Measurements from ENCODE around the gene IFT25. TPM values are rescaled to one million over a fixed set of nuclear protein-coding genes. Genes with fewer than 3 reads are reported as not detected.

IFT25 gene
- total RNA-seq, 1 donor from 2014 or later, result 29.4 TPM

DNA sequence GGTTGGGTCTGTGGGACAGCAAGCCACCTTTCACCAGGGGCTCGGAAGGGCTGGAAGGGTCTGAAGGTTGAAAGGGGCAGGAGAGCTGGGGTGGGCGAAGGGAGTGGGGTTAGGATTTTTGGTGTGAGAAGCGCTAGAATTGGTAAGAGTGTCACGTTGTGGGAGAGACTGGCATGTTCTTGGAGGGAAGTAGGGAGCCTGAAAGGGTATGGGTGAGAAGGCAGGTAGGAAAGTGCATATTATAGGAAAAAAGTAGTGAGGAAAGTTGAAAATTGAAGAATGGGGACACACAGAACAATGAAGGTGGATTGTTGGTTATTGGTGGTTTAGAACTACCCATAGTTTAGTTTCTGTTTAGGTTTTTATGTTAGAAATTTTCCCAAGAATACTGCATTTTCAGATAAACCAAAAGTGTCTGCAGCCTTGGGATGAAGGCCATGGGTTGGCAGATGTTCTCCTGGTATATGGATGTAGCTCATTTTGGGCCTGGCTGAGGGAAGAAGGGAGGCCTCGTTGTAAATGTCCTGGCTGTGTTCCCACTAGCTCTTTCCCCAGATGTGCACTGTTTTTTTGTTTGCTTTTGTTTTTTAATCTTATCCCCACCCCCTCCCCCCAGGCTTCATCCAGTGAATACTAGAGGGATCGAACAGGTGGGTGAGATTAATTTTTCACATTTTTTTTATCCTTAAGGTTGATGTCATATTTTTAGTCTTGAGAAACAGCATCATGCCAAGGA lies 1.8 kb upstream of the IFT25 start:
- Histone ChIP-seq H3K27ac (ENCODE audit: low read depth, low read length) (no peak overlapping the region), H3K9me3 (ENCODE audit: insufficient read depth, low read depth, low read length) (no peaks in the 10 kb centered on the region), H3K4me2 (ENCODE audit: low read length) (peak overlapping the region; percentile 100), H3K36me3 (ENCODE audit: insufficient read depth, low read length) (peaks cover 6% of the 10 kb centered on the region), H3K9ac (ENCODE audit: low read length) (peak overlapping the region; percentile 90), H4K20me1 (ENCODE audit: insufficient read depth, low read length) (peaks cover 51% of the 10 kb centered on the region), H3K4me1 (ENCODE audit: insufficient read depth, low read length) (peaks cover 13% of the 10 kb centered on the region), H3K27me3 (ENCODE audit: insufficient read depth, low read length) (no peaks in the 10 kb centered on the region), H3K4me3 (ENCODE audit: insufficient read depth, low read depth, low read length) (peak overlapping the region; percentile 69), H2AFZ (ENCODE audit: low read depth, low read length) (no peak overlapping the region), H3K79me2 (ENCODE audit: insufficient read depth, low read length) (peaks cover 79% of the 10 kb centered on the region)
- peaks cover 26% of the 10 kb centered on the region for H3K4me1 Mint-ChIP-seq (ENCODE audit: low read depth, unreplicated experiment)
- peaks cover 2% of the 10 kb centered on the region for H3K36me3 Mint-ChIP-seq (ENCODE audit: low read depth, unreplicated experiment)
- TF ChIP-seq, protein P1, sequence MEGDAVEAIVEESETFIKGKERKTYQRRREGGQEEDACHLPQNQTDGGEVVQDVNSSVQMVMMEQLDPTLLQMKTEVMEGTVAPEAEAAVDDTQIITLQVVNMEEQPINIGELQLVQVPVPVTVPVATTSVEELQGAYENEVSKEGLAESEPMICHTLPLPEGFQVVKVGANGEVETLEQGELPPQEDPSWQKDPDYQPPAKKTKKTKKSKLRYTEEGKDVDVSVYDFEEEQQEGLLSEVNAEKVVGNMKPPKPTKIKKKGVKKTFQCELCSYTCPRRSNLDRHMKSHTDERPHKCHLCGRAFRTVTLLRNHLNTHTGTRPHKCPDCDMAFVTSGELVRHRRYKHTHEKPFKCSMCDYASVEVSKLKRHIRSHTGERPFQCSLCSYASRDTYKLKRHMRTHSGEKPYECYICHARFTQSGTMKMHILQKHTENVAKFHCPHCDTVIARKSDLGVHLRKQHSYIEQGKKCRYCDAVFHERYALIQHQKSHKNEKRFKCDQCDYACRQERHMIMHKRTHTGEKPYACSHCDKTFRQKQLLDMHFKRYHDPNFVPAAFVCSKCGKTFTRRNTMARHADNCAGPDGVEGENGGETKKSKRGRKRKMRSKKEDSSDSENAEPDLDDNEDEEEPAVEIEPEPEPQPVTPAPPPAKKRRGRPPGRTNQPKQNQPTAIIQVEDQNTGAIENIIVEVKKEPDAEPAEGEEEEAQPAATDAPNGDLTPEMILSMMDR (IDR thresholded peaks at IDR 0.05; ENCODE audit: insufficient read depth, low read depth, low read length), result no peak
- H3K27ac Mint-ChIP-seq (ENCODE audit: unreplicated experiment), result peak overlapping the region; percentile 54
- DNase-seq (ENCODE audit: low read depth) (no peak), FAIRE-seq (no peak)
- H3K4me3 Mint-ChIP-seq (ENCODE audit: unreplicated experiment), result peak overlapping the region; percentile 91
- H3K27me3 Mint-ChIP-seq (ENCODE audit: low read depth, unreplicated experiment), result no peaks in the 10 kb centered on the region
- no peaks in the 10 kb centered on the region for H3K9me3 Mint-ChIP-seq (ENCODE audit: unreplicated experiment)

DNA sequence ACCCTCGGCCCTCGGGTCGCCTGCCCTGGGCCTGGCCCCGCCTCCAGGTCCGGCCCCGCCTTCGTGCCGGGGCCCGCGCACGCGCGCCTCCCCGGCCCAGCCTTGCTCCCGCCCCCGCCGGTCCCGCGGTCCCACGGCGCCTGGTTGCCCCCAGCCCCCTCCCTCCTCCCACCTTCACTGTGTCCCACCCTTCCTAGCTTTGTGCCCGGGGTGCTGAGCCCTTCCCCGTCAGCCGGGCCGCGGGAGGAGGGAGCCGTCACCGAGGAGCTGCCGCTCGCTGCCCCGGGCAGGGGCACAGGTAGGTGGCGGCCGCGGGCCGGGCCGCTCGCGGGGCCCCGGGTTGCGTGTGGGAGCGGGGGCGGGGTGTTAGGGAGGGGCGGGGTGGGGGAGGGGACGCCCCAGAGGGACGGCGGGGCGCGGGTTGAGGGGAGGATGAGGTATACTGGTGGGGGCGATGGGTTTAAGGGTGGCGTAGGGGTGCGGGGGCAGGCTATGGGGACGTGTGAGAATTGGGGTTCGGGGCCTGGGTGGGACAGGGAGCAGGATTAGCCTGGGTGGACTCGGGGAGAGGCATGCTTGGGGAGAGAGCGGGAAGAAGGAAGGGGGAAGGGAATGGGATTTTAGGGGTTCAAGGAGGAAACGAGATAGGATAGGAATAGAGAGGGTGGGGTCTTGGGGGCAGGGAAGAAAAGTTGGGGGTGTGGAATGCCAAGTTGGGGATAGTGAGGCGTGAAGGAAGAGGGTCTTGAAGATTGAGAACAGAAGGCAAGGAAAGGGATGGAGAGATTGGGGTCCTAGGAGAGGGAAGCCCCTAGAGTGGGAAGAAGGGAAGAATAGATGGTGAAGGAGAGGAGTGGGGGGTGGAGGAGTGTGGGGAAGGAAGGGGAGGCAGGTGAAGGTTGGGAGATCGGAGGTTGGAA lies 1.0 kb upstream of the IFT25 start, which contains the start of gene LRRC42:
Gene LRRC42, plus strand, starts transcription at position 99 of the 920 bp plus-strand sequence. CDS start 5,650 bp downstream, outside the sequence.
- H3K9ac ChIP-seq (ENCODE audit: low read length), result peak within 1 kb of the TSS; percentile 90
- H3K9me3 Mint-ChIP-seq (ENCODE audit: unreplicated experiment), result no peaks in the 10 kb centered on the region
- TF ChIP-seq, protein P1 (IDR thresholded peaks at IDR 0.05; ENCODE audit: insufficient read depth, low read depth, low read length), result no peak
- TF ChIP-seq EZH2 (IDR thresholded peaks at IDR 0.05; ENCODE audit: insufficient read depth, low read length), result no peak
- DNase-seq (ENCODE audit: low read depth) (no peak), FAIRE-seq (no peak)
- H3K4me1 Mint-ChIP-seq (ENCODE audit: low read depth, unreplicated experiment), result peaks cover 26% of the 10 kb centered on the region
- H3K36me3 Mint-ChIP-seq (ENCODE audit: low read depth, unreplicated experiment), result peaks cover 2% of the 10 kb centered on the region
- peak within 1 kb of the TSS; percentile 100 for H3K4me2 ChIP-seq (ENCODE audit: low read length)
- peaks cover 43% of the 10 kb centered on the region for H4K20me1 ChIP-seq (ENCODE audit: insufficient read depth, low read length)
- no peaks in the 10 kb centered on the region for H3K27me3 ChIP-seq (ENCODE audit: insufficient read depth, low read length)
- peaks cover 79% of the 10 kb centered on the region for H3K79me2 ChIP-seq (ENCODE audit: insufficient read depth, low read length)
- no peaks in the 10 kb centered on the region for H3K36me3 ChIP-seq (ENCODE audit: insufficient read depth, low read length)
- H3K9me3 ChIP-seq (ENCODE audit: insufficient read depth, low read depth, low read length), result no peaks in the 10 kb centered on the region
- peak within 1 kb of the TSS; percentile 89 for H3K4me3 ChIP-seq (ENCODE audit: insufficient read depth, low read depth, low read length)
- H3K27ac Mint-ChIP-seq (ENCODE audit: unreplicated experiment), result peak within 1 kb of the TSS; percentile 91
- peak within 1 kb of the TSS; percentile 95 for H3K4me3 Mint-ChIP-seq (ENCODE audit: unreplicated experiment)
- no peaks in the 10 kb centered on the region for H3K27me3 Mint-ChIP-seq (ENCODE audit: low read depth, unreplicated experiment)
- H3K4me1 ChIP-seq (ENCODE audit: insufficient read depth, low read length), result peaks cover 13% of the 10 kb centered on the region
- peak within 1 kb of the TSS; percentile 95 for H2AFZ ChIP-seq (ENCODE audit: low read depth, low read length)
- peak within 1 kb of the TSS; percentile 79 for H3K27ac ChIP-seq (ENCODE audit: low read depth, low read length)

Measured in astrocyte (in vitro differentiated cells and primary cell).